B cell (primary cell): ENCODE data around the gene DOCK3. TPM values are rescaled to one million over a fixed set of nuclear protein-coding genes. Genes with fewer than 3 reads are reported as not detected.
"Not testable (repeated sequence)": the region's sequence is repeated elsewhere in the genome, so short reads cannot be mapped to it uniquely, and the experiment has no call there.

Experiments used
- ATAC-seq: fragments of 200-7000 bp; cut with Tn5 transposase; one replicate; pipeline ENCODE4 v1.10.0; 2021; ENCODE audit warnings: low read depth, mild to moderate bottlenecking, moderate number of reproducible peaks, moderate library complexity
- CTCF ChIA-PET: fragments of 350-600 bp; sonication (Branson Sonifier 250); formaldehyde crosslinking; loops from one replicate; lab custom pipeline; 2021; ENCODE audit warnings: antibody characterized with exemption, inconsistent platforms; lab: Charles Lee
- POLR2A ChIA-PET: fragments of 350-600 bp; sonication (Branson Sonifier 250); formaldehyde crosslinking; loops from one replicate; lab custom pipeline; 2021; ENCODE audit warnings: antibody characterized with exemption; lab: Charles Lee
- DNase-seq: peaks from one replicate; pipeline ENCODE4 v3.0.0; 2013
- H2AFZ ChIP-seq: 2 replicates; pipeline ENCODE4 v1.6.1; 2012; ENCODE audit warnings: mild to moderate bottlenecking, low read depth, low read length; ENCODE audit not compliant: insufficient read depth, poor library complexity, severe bottlenecking
- H3K27ac ChIP-seq, 2 donors: 1 replicate in 1 of 2; 2 replicates in 1 of 2; pipeline ENCODE4 v1.5.1; 2012 to 2013; ENCODE audit warnings: low read length in 2 of 2, mild to moderate bottlenecking in 2 of 2, moderate library complexity in 1 of 2
- H3K27me3 ChIP-seq, 4 experiments: fragments of 200-600 bp in 1 of 4; sonication (generic) in 1 of 4; replicated peaks in 1 of 4; 1 replicate in 2 of 4; 2 replicates in 2 of 4; pipeline versions ENCODE4 v1.6.1 to v1.7.0; 2013 to 2016; ENCODE audit warnings: low read length in 3 of 4, mild to moderate bottlenecking in 2 of 4, mixed read lengths in 1 of 4, moderate library complexity in 1 of 4; ENCODE audit not compliant: insufficient read depth in 4 of 4, control insufficient read depth in 3 of 4; ENCODE audit errors: control extremely low read depth in 1 of 4
- H3K36me3 ChIP-seq, 2 experiments: replicated peaks in 1 of 2; 1 replicate in 1 of 2; 2 replicates in 1 of 2; pipeline versions ENCODE4 v1.6.1 to v1.7.1; 2013; ENCODE audit warnings: low read length in 1 of 2; ENCODE audit not compliant: insufficient read depth in 2 of 2, control insufficient read depth in 1 of 2; ENCODE audit errors: control extremely low read depth in 1 of 2, extremely low read depth in 1 of 2
- H3K4me1 ChIP-seq, 2 donors: fragments of 200-600 bp in 1 of 2; sonication (generic) in 1 of 2; 1 replicate in 1 of 2; 2 replicates in 1 of 2; pipeline versions ENCODE4 v1.5.1 to v1.6.1; 2013 to 2017; ENCODE audit warnings: low read length in 2 of 2; ENCODE audit not compliant: control insufficient read depth in 2 of 2, insufficient read depth in 2 of 2
- H3K4me2 ChIP-seq: replicated peaks from 2 replicates; pipeline ENCODE3; 2012; ENCODE audit warnings: mild to moderate bottlenecking, low read depth, low read length; ENCODE audit not compliant: poor library complexity, severe bottlenecking
- H3K4me3 ChIP-seq, 5 experiments: fragments of 200-600 bp in 1 of 5; sonication (generic) in 1 of 5; 1 replicate in 3 of 5; 2 replicates in 2 of 5; pipeline versions ENCODE4 v1.5.1 to v1.7.0; 2011 to 2016; ENCODE audit warnings: low read length in 4 of 5, mild to moderate bottlenecking in 4 of 5, low read depth in 2 of 5, control low read depth in 1 of 5, moderate library complexity in 1 of 5; ENCODE audit not compliant: insufficient read depth in 1 of 5; ENCODE audit errors: control extremely low read depth in 1 of 5, extremely low read depth in 1 of 5
- H3K79me2 ChIP-seq: fragments of 200-600 bp; sonication (generic); one replicate; pipeline ENCODE4 v1.6.0; 2016; ENCODE audit warnings: low read length; ENCODE audit not compliant: control insufficient read depth, insufficient read depth
- H3K9ac ChIP-seq: fragments of 200-600 bp; sonication (generic); 2 replicates; pipeline ENCODE4 v1.6.1; 2017; ENCODE audit warnings: mild to moderate bottlenecking, low read length, moderate library complexity
- H3K9me3 ChIP-seq, 3 donors: one replicate each; pipeline versions ENCODE4 v1.6.1 to v1.7.1; 2013; ENCODE audit warnings: low read length in 2 of 3; ENCODE audit not compliant: control insufficient read depth in 2 of 3, insufficient read depth in 1 of 3; ENCODE audit errors: control extremely low read depth in 1 of 3
- H4K20me1 ChIP-seq: 2 replicates; pipeline ENCODE4 v1.6.0; 2012; ENCODE audit warnings: mild to moderate bottlenecking, low read length; ENCODE audit not compliant: insufficient read depth, control insufficient read depth, poor library complexity, severe bottlenecking
- H3K27ac Mint-ChIP-seq: one replicate; pipeline ENCODE4 v1.8.0; 2021; ENCODE audit warnings: mixed read lengths
- H3K27me3 Mint-ChIP-seq: one replicate; pipeline ENCODE4 v1.8.0; 2021; ENCODE audit warnings: mixed read lengths
- H3K4me1 Mint-ChIP-seq: one replicate; pipeline ENCODE4 v1.8.0; 2021; ENCODE audit warnings: mixed read lengths
- H3K4me3 Mint-ChIP-seq: one replicate; pipeline ENCODE4 v1.8.0; 2021; ENCODE audit warnings: mixed read lengths
- H3K9me3 Mint-ChIP-seq: one replicate; pipeline ENCODE4 v1.8.0; 2022; ENCODE audit warnings: mixed read lengths; ENCODE audit not compliant: insufficient read depth
- EZH2 ChIP-seq: IDR thresholded peaks from 2 replicates; pipeline ENCODE4 v1.6.1; 2012; ENCODE audit warnings: borderline replicate concordance, low read depth, mild to moderate bottlenecking, moderate library complexity, low read length; ENCODE audit not compliant: insufficient read depth, poor library complexity, severe bottlenecking
- WGBS: methylation state at CpG from one replicate; pipeline ENCODE4 v1.1.5; 2013; ENCODE audit warnings: missing lambda C conversion rate; ENCODE audit not compliant: insufficient coverage; 5-methylcytosine and 5-hydroxymethylcytosine counted together
- intact Hi-C: fragments of 100-400 bp; cut with micrococcal nuclease; formaldehyde crosslinking; loops from one replicate; pipeline ENCODE4 v1.10.0; 2022
- polyA plus RNA-seq: library from polyadenylated mRNA; depleted of rRNA; stranded (reverse); fragments of >200 nt; gene quantifications from 2 replicates; pipeline ENCODE4 v1.2.3, GENCODE V29; 2012
- total RNA-seq, 2 donors: library from RNA; stranded (reverse); fragments of 120-200 nt in 1 of 2; gene quantifications; 1 replicate in 1 of 2; 2 replicates in 1 of 2; pipeline versions ENCODE4 v1.2.3 to v1.2.4, GENCODE V29; 2013 to 2022
- TF ChIP-seq, protein P1 (sequence below): fragments of 200-600 bp; IDR thresholded peaks from one replicate; pipeline ENCODE4 v1.8.0; 2022; ENCODE audit warnings: antibody characterized with exemption, mild to moderate bottlenecking

DOCK3 gene
- total and polyA plus RNA-seq, 2 donors (not counting 1 experiment from before 2014, with no cell fraction given), result 0.06 to 0.30 TPM

DNA sequence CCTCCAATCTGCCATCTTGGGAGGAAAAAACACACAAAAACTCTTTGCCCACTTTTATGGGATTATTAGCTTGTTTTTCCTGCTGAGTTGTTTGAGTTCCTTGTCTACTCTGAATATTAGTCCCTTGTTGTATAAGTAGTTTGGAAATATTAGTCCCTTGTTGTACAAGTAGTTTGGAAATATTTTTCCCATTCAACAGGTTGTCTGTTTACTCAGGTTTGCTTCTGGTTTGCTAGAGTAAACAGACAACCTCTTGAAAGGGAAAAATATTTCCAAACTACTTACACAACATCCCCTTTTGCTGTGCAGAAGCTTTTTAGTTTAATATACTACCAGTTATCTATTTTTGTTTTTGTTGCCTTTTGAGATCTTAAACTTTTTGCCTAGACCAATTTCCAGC lies 517.0 kb downstream of the DOCK3 start:
- H3K4me3 Mint-ChIP-seq, result no peak overlapping the region
- TF ChIP-seq, protein P1, sequence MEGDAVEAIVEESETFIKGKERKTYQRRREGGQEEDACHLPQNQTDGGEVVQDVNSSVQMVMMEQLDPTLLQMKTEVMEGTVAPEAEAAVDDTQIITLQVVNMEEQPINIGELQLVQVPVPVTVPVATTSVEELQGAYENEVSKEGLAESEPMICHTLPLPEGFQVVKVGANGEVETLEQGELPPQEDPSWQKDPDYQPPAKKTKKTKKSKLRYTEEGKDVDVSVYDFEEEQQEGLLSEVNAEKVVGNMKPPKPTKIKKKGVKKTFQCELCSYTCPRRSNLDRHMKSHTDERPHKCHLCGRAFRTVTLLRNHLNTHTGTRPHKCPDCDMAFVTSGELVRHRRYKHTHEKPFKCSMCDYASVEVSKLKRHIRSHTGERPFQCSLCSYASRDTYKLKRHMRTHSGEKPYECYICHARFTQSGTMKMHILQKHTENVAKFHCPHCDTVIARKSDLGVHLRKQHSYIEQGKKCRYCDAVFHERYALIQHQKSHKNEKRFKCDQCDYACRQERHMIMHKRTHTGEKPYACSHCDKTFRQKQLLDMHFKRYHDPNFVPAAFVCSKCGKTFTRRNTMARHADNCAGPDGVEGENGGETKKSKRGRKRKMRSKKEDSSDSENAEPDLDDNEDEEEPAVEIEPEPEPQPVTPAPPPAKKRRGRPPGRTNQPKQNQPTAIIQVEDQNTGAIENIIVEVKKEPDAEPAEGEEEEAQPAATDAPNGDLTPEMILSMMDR, result no peak
- no peak for TF ChIP-seq EZH2
- intact Hi-C loops, result no loop called here

GRCh38 chr3:51198477-51198876 lies 523.8 kb downstream of the DOCK3 start:
- DNase-seq (no peak), ATAC-seq (no peak)
- H3K79me2 ChIP-seq, result no peaks in the 10 kb centered on the region
- peaks cover 0 to 22% (median 5%) of the 10 kb centered on the region in 3 donors for H3K9me3 ChIP-seq
- no peaks in the 10 kb centered on the region for H3K4me1 Mint-ChIP-seq
- POLR2A ChIA-PET, result no interaction called here
- no peak overlapping the region for H3K9ac ChIP-seq
- no peaks in the 10 kb centered on the region for H3K4me1 ChIP-seq
- H3K9me3 Mint-ChIP-seq, result peaks cover 7% of the 10 kb centered on the region
- H3K27ac ChIP-seq, result no peak overlapping the region
- no peaks in the 10 kb centered on the region for H4K20me1 ChIP-seq
- CTCF ChIA-PET, result no interaction called here
- peaks cover 5% of the 10 kb centered on the region for H3K27me3 Mint-ChIP-seq
- no peak overlapping the region for H3K4me3 Mint-ChIP-seq
- no peak overlapping the region for H3K4me3 ChIP-seq
- no peak overlapping the region for H2AFZ ChIP-seq
- intact Hi-C loops, result no loop called here
- H3K36me3 ChIP-seq, result no peaks in the 10 kb centered on the region
- H3K27me3 ChIP-seq, result peaks cover 0 to 12% (median 1%) of the 10 kb centered on the region in 4 experiments
- H3K4me2 ChIP-seq, result no peak overlapping the region
- H3K27ac Mint-ChIP-seq, result no peak overlapping the region
- WGBS, result 100% methylated on average over 2 of the region's 3 CpGs
- TF ChIP-seq, protein P1, result no peak
- TF ChIP-seq EZH2, result no peak

More for the DNA sequence above, 517.0 kb downstream of the DOCK3 start:
- H3K79me2 ChIP-seq, result no peaks in the 10 kb centered on the region
- H4K20me1 ChIP-seq, result no peaks in the 10 kb centered on the region
- no peak overlapping the region for H3K4me2 ChIP-seq
- H3K27ac Mint-ChIP-seq, result no peak overlapping the region
- no peak overlapping the region for H2AFZ ChIP-seq
- no peak for DNase-seq
- POLR2A ChIA-PET, result no interaction called here
- no peak overlapping the region for H3K27ac ChIP-seq
- peaks cover 0 to 5% (median 0%) of the 10 kb centered on the region in 4 experiments for H3K27me3 ChIP-seq
- CTCF ChIA-PET, result no interaction called here
- H3K36me3 ChIP-seq, result no peaks in the 10 kb centered on the region
- ATAC-seq, result no peak
- H3K4me1 ChIP-seq, result no peaks in the 10 kb centered on the region
- H3K9ac ChIP-seq, result no peak overlapping the region
- H3K9me3 Mint-ChIP-seq, result peaks cover 3% of the 10 kb centered on the region
- H3K9me3 ChIP-seq, result peaks cover 2 to 19% (median 2%) of the 10 kb centered on the region in 3 donors
- no peaks in the 10 kb centered on the region for H3K4me1 Mint-ChIP-seq
- H3K27me3 Mint-ChIP-seq, result no peaks in the 10 kb centered on the region
- no peak overlapping the region for H3K4me3 ChIP-seq

DNA sequence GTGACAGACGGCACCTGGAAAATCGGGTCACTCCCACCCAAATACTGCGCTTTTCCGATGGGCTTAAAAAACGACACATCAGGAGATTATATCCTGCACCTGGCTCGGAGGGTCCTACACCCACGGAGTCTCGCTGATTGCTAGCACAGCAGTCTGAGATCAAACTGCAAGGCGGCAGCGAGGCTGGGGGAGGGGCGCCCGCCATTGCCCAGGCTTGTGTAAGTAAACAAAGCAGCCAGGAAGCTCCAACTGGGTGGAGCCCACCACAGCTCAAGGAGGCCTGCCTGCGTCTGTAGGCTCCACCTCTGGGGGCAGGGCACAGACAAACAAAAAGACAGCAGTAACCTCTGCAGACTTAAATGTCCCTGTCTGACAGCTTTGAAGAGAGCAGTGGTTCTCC lies 524.6 kb downstream of the DOCK3 start:
- H3K4me1 Mint-ChIP-seq, H3K27ac Mint-ChIP-seq, H3K27ac ChIP-seq, CTCF ChIA-PET, H3K27me3 Mint-ChIP-seq, H3K4me2 ChIP-seq, H3K4me1 ChIP-seq, H3K4me3 ChIP-seq, H2AFZ ChIP-seq, H3K9me3 Mint-ChIP-seq, H3K36me3 ChIP-seq, DNase-seq, intact Hi-C loops, H3K4me3 Mint-ChIP-seq, H4K20me1 ChIP-seq, H3K9ac ChIP-seq, POLR2A ChIA-PET, ATAC-seq, H3K79me2 ChIP-seq: not testable (repeated sequence)
- 100% methylated on average over 5 of the region's 13 CpGs for WGBS
- Histone ChIP-seq H3K9me3 (peaks cover 0 to 22% (median 5%) of the 10 kb centered on the region in 3 donors), H3K27me3 (peaks cover 0 to 12% (median 1%) of the 10 kb centered on the region in 4 experiments)
